NT2/D1 (cell line): Measurements from ENCODE around the gene DDX49.

ENCODE experiments used
- SUZ12 ChIP-seq: IDR thresholded peaks from 2 replicates; pipeline ENCODE4 v1.6.1; 2011; ENCODE audit not compliant: insufficient read length, insufficient read depth; ENCODE audit errors: extremely low read depth
- YY1 ChIP-seq: IDR thresholded peaks from 2 replicates; pipeline ENCODE4 v1.6.1; 2011; ENCODE audit not compliant: insufficient read length, insufficient read depth

GRCh38 chr19:18939163-18939562, 19.6 kb downstream of the DDX49 start:
- TF ChIP-seq SUZ12 (no peak), YY1 (no peak)
